K562 (cell line): ENCODE data around the gene MAN2B1. TPM values are rescaled to one million over a fixed set of nuclear protein-coding genes. Genes with fewer than 3 reads are reported as not detected.

Experiments
- ATAC-seq: fragments of 200-7000 bp; cut with Tn5 transposase; 3 replicates; pipeline ENCODE4 v1.9.1; 2020; ENCODE audit warnings: moderate library complexity
- BruUV-seq: library from RNA; stranded (reverse); fragments of 400-500 nt; replicated peaks from 2 replicates; lab custom pipeline; 2021; lab: Mats Ljungman, UMichigan
- CTCF ChIA-PET: fragments of 300-600 bp; formaldehyde crosslinking; extraction: SDS; loops from one replicate; lab custom pipeline; 2021; ENCODE audit warnings: low intra/inter-chr PET ratio; lab: Yijun Ruan, JAX
- POLR2A ChIA-PET: fragments of 300-600, 350-650 bp; sonication (Branson Sonifier 250); formaldehyde crosslinking; extraction: SDS; loops from one replicate; lab custom pipeline; 2021; ENCODE audit warnings: antibody characterized with exemption, inconsistent platforms; lab: Yijun Ruan, JAX
- DNase-seq, 4 experiments: peaks; one replicate each; pipeline versions ENCODE4 v3.0.0 to v3.0.0-alpha.2; 2011 to 2018; ENCODE audit warnings: low spot score in 3 of 4, mixed read lengths in 3 of 4; ENCODE audit errors: extremely low read depth in 1 of 4
- FAIRE-seq: peaks from 2 replicates; lab custom pipeline; 2011; peaks lifted over from hg19 to GRCh38; lab: Jason Lieb, UNC
- H2AFZ ChIP-seq: 2 replicates; pipeline ENCODE4 v1.6.0; 2011; ENCODE audit warnings: low read depth, low read length, control low read depth, inconsistent platforms
- H3K27ac ChIP-seq: fragments of 200-600 bp; 3 replicates; pipeline ENCODE4 v1.8.0; 2011; ENCODE audit warnings: low read depth, mild to moderate bottlenecking, control low read depth, inconsistent platforms, low read length, moderate library complexity, mixed read lengths; ENCODE audit errors: extremely low read depth
- H3K27me3 ChIP-seq, 2 experiments: fragments of 300-600 bp in 1 of 2; 2 replicates in 1 of 2; 3 replicates in 1 of 2; pipeline versions ENCODE4 v1.6.0 to v1.8.0; 2011; ENCODE audit warnings: inconsistent platforms in 2 of 2, low read length in 2 of 2, mild to moderate bottlenecking in 1 of 2, mixed read lengths in 1 of 2, moderate library complexity in 1 of 2; ENCODE audit not compliant: control insufficient read depth in 2 of 2, insufficient read depth in 2 of 2
- H3K36me3 ChIP-seq: fragments of 300-600 bp; 3 replicates; pipeline ENCODE4 v1.8.0; 2011; ENCODE audit warnings: mild to moderate bottlenecking, low read length, inconsistent platforms; ENCODE audit not compliant: control insufficient read depth, insufficient read depth
- H3K4me1 ChIP-seq, 2 experiments: fragments of 200-600 bp in 1 of 2; replicated peaks in 1 of 2; 2 replicates in 1 of 2; 3 replicates in 1 of 2; pipeline versions ENCODE4 v1.5.1 to v1.8.0; 2011; ENCODE audit warnings: inconsistent platforms in 2 of 2, low read length in 2 of 2, mild to moderate bottlenecking in 1 of 2, mixed read lengths in 1 of 2, moderate library complexity in 1 of 2; ENCODE audit not compliant: control insufficient read depth in 2 of 2, insufficient read depth in 2 of 2
- H3K4me2 ChIP-seq: 2 replicates; pipeline ENCODE4 v1.6.1; 2011; ENCODE audit warnings: low read length, control low read depth, inconsistent platforms, mixed read lengths; ENCODE audit not compliant: insufficient read depth
- H3K4me3 ChIP-seq: fragments of 200-600 bp; sonication (generic), shearing (Covaris generic); 2 replicates; pipeline ENCODE4 v1.5.1; 2016; ENCODE audit warnings: control low read depth, inconsistent platforms
- H3K79me2 ChIP-seq: fragments of 200-600 bp; 3 replicates; pipeline ENCODE4 v1.8.0; 2011; ENCODE audit warnings: low read length, inconsistent platforms; ENCODE audit not compliant: control insufficient read depth, insufficient read depth
- H3K9ac ChIP-seq, 2 experiments: 2 replicates each; pipeline versions ENCODE4 v1.6.0 to v1.6.1; 2011; ENCODE audit warnings: low read depth in 2 of 2, low read length in 2 of 2, control low read depth in 1 of 2, inconsistent platforms in 1 of 2, mild to moderate bottlenecking in 1 of 2, mixed read lengths in 1 of 2; ENCODE audit not compliant: insufficient read depth in 1 of 2
- H3K9me1 ChIP-seq: one replicate; pipeline ENCODE4 v1.6.0; 2011; ENCODE audit warnings: inconsistent platforms, mild to moderate bottlenecking, low read length, moderate library complexity; ENCODE audit not compliant: control insufficient read depth, insufficient read depth
- H3K9me3 ChIP-seq: replicated peaks from 2 replicates; pipeline ENCODE4 v1.5.1; 2011; ENCODE audit warnings: low read depth, low read length, inconsistent platforms; ENCODE audit not compliant: control insufficient read depth, insufficient read depth
- H4K20me1 ChIP-seq: replicated peaks from 2 replicates; pipeline ENCODE4 v1.6.1; 2011; ENCODE audit warnings: low read length, inconsistent platforms, mixed read lengths; ENCODE audit not compliant: control insufficient read depth, insufficient read depth
- ARID1B ChIP-seq: fragments of 450-650 bp; IDR thresholded peaks from 2 replicates; pipeline ENCODE4 v1.6.1; 2016; ENCODE audit warnings: antibody characterized with exemption, mild to moderate bottlenecking, inconsistent platforms
- ARID2 ChIP-seq: fragments of 450-650 bp; IDR thresholded peaks from 2 replicates; pipeline ENCODE4 v1.6.1; 2017; ENCODE audit warnings: antibody characterized with exemption, mild to moderate bottlenecking
- ASH1L ChIP-seq: fragments of 450-650 bp; IDR thresholded peaks from 2 replicates; pipeline ENCODE4 v1.6.1; 2018; ENCODE audit warnings: borderline replicate concordance, mild to moderate bottlenecking, low read depth; ENCODE audit not compliant: partially characterized antibody
- E2F8 ChIP-seq: fragments of 450-650 bp; IDR thresholded peaks from 2 replicates; pipeline ENCODE4 v1.7.1; 2018; ENCODE audit warnings: mild to moderate bottlenecking, low read depth; ENCODE audit not compliant: partially characterized antibody
- EGR1 ChIP-seq: fragments of 450-650 bp; conservative IDR thresholded peaks from 2 replicates; pipeline ENCODE4 v1.6.1; 2017; ENCODE audit warnings: mild to moderate bottlenecking
- ETS1 ChIP-seq: conservative IDR thresholded peaks from 2 replicates; pipeline ENCODE4 v1.6.1; 2011; ENCODE audit warnings: low read depth, mild to moderate bottlenecking, low read length; ENCODE audit not compliant: control insufficient read depth
- GTF2A2 ChIP-seq: IDR thresholded peaks from 2 replicates; pipeline ENCODE4 v1.6.1; 2016; ENCODE audit warnings: mild to moderate bottlenecking, missing genetic modification characterization, missing compliant biosample characterization
- NKRF ChIP-seq: fragments of 450-650 bp; IDR thresholded peaks from 2 replicates; pipeline ENCODE4 v1.6.1; 2016; ENCODE audit warnings: borderline replicate concordance
- RBM39 ChIP-seq: fragments of 200-400 bp; formaldehyde crosslinking; optimal IDR thresholded peaks from 2 replicates; pipeline ENCODE3; 2018; ENCODE audit warnings: low read depth, low read length
- SPI1 ChIP-seq: IDR thresholded peaks from 2 replicates; pipeline ENCODE4 v1.6.1; 2011; ENCODE audit warnings: low read depth, low read length, control low read depth, borderline replicate concordance
- THAP12 ChIP-seq: fragments of 250-450 bp; sonication (Bioruptor Pico); IDR thresholded peaks from 2 replicates; pipeline ENCODE4 v1.9.0; 2021; ENCODE audit warnings: mild to moderate bottlenecking, inconsistent platforms
- ZNF263 ChIP-seq: sonication (generic); formaldehyde crosslinking; IDR thresholded peaks from 2 replicates; pipeline ENCODE4 v1.8.0; 2022; ENCODE audit warnings: mild to moderate bottlenecking, missing genetic modification reagents, borderline replicate concordance
- WGBS: fragments of 100-300 bp; shearing (Covaris generic); methylation state at CpG from one replicate; pipeline ENCODE4 v1.1.6; 2016; ENCODE audit warnings: low coverage, mixed read lengths; ENCODE audit not compliant: insufficient coverage; ENCODE audit errors: missing lambda C conversion rate; 5-methylcytosine and 5-hydroxymethylcytosine counted together
- in situ Hi-C: fragments of 300-500 bp; cut with MboI; formaldehyde crosslinking; loops from 4 replicates; pipeline ENCODE4 v1.15.0; 2018; ENCODE audit warnings: inconsistent platforms, mixed read lengths
- intact Hi-C: fragments of 100-400 bp; cut with micrococcal nuclease; formaldehyde crosslinking; loops from 2 replicates; pipeline ENCODE4 v1.14.2; 2022
- polyA plus RNA-seq, 8 experiments: library from polyadenylated mRNA; depleted of rRNA in 4 of 8; stranded (reverse) in 5 of 8; unstranded in 3 of 8; fragments of >200 nt; fragmentation: Nextera tagmentation in 2 of 8; fragmentation: Illumina TruSeq in 1 of 8; extraction: Ambion mirVana in 2 of 8; extraction: Trizol in 1 of 8; gene quantifications; 2 replicates each; pipeline versions ENCODE4 v1.2.1 to v1.2.3, GENCODE V29; 2011 to 2014; ENCODE audit warnings: inconsistent platforms in 1 of 8, missing spikeins in 1 of 8
- total RNA-seq, 7 experiments: library from RNA; depleted of rRNA in 6 of 7; stranded (reverse); fragments of >200 nt in 6 of 7; fragmentation: Illumina TruSeq in 2 of 7; extraction: Trizol in 2 of 7; gene quantifications; 2 replicates each; pipeline versions ENCODE4 v1.2.1 to v1.2.3, GENCODE V29; 2011 to 2021; ENCODE audit warnings: low replicate concordance in 1 of 7

Gene MAN2B1
- total and polyA plus RNA-seq, 9 of the 15 experiments (the other 6 are each of a cell fraction or from before 2014, with no cell fraction given), result 0.59 to 33.8 (median 11.4) TPM

GRCh38 chr19:12611361-12611699, 55.2 kb downstream of the MAN2B1 start:
- Histone ChIP-seq H3K4me3 (peak overlapping the region; percentile 81), H3K9me1 (no peaks in the 10 kb centered on the region), H3K79me2 (peaks cover 57% of the 10 kb centered on the region), H4K20me1 (no peaks in the 10 kb centered on the region), H3K4me2 (peak overlapping the region; percentile 100), H3K4me1 (peaks cover 0 to 7% of the 10 kb centered on the region in 2 experiments; a peak in 3 of 5 replicates), H2AFZ (peak overlapping the region; percentile 100), H3K9me3 (no peaks in the 10 kb centered on the region), H3K36me3 (peaks cover 31% of the 10 kb centered on the region; the same call in 2 of the 3 replicates), H3K9ac (peak overlapping the region; percentile 82 to 96), H3K27ac (peak overlapping the region; percentile 84), H3K27me3 (no peaks in the 10 kb centered on the region)
- intact Hi-C loops, result no loop called here
- 1% methylated on average over 10 of the region's 10 CpGs for WGBS
- peak; percentile 67 for FAIRE-seq
- POLR2A ChIA-PET, result interaction anchor here (0.6 to 1.5 kb wide), 19 partner anchors 9 to 367 kb away, joined by 3 to 7 read pairs (median 3); partner anchors contain the start of gene ZNF443
- peak in 3 of 4 experiments; percentile 46 to 68 (median 49) for DNase-seq
- peak; percentile 50 for ATAC-seq
- BruUV-seq, result no TSS peak
- in situ Hi-C loops, result no loop called here
- CTCF ChIA-PET, result no interaction called here
- TF ChIP-seq SPI1 (peak; percentile 48; the same call in 1 of the 2 replicates), ARID1B (no peak), THAP12 (CRISPR knock-in tag) (no peak), ZNF263 (CRISPR knock-in tag) (0 out of 2 replicates have a peak, but pooled peaks have one; percentile 16), ASH1L (peak; percentile 45), NKRF (no peak), EGR1 (peak; percentile 37; the same call in 1 of the 2 replicates), ETS1 (no peak), ARID2 (0 out of 2 replicates have a peak, but pooled peaks have one; percentile 17), GTF2A2 (tag) (no peak), E2F8 (peak; percentile 16), RBM39 (no peak)
